DOHH2 (cell line): ENCODE results near the gene DZIP1.

Source experiments
- H3F3A ChIP-seq: fragments of 200-600 bp; sonication (generic), shearing (Covaris generic); 2 replicates; pipeline ENCODE4 v1.6.0; 2016; ENCODE audit warnings: antibody characterized with exemption, mild to moderate bottlenecking; ENCODE audit not compliant: control insufficient read depth, insufficient read depth
- H3K27ac ChIP-seq: fragments of 200-600 bp; sonication (generic); 2 replicates; pipeline ENCODE4 v1.5.1; 2014; ENCODE audit warnings: low read depth, mild to moderate bottlenecking, low read length, moderate library complexity
- H3K27me3 ChIP-seq: fragments of 200-600 bp; sonication (generic); 2 replicates; pipeline ENCODE4 v1.6.1; 2014; ENCODE audit warnings: mild to moderate bottlenecking, low read length, mixed read lengths; ENCODE audit not compliant: control insufficient read depth
- H3K36me3 ChIP-seq: fragments of 200-600 bp; sonication (generic); 2 replicates; pipeline ENCODE4 v1.6.1; 2014; ENCODE audit warnings: mild to moderate bottlenecking, low read length, moderate library complexity, mixed read lengths; ENCODE audit not compliant: control insufficient read depth
- H3K4me1 ChIP-seq: fragments of 200-600 bp; sonication (generic); 2 replicates; pipeline ENCODE4 v1.6.1; 2014; ENCODE audit warnings: mild to moderate bottlenecking, low read length, mixed read lengths; ENCODE audit not compliant: control insufficient read depth
- H3K4me2 ChIP-seq: fragments of 200-600 bp; sonication (generic); 2 replicates; pipeline ENCODE4 v1.6.0; 2014; ENCODE audit warnings: mild to moderate bottlenecking, low read length, moderate library complexity
- H3K4me3 ChIP-seq: fragments of 200-600 bp; sonication (generic); 2 replicates; pipeline ENCODE4 v1.5.1; 2014; ENCODE audit warnings: mild to moderate bottlenecking, low read length, mixed read lengths
- H3K79me2 ChIP-seq: fragments of 200-600 bp; sonication (generic); 2 replicates; pipeline ENCODE4 v1.6.1; 2014; ENCODE audit warnings: mild to moderate bottlenecking, low read length, mixed read lengths; ENCODE audit not compliant: control insufficient read depth
- H3K9me2 ChIP-seq: fragments of 200-600 bp; sonication (generic); replicated peaks from 2 replicates; pipeline ENCODE4 v1.6.1; 2014; ENCODE audit warnings: mild to moderate bottlenecking, low read length, mixed read lengths; ENCODE audit not compliant: control insufficient read depth
- H3K9me3 ChIP-seq: fragments of 200-600 bp; sonication (generic); 2 replicates; pipeline ENCODE4 v1.6.1; 2014; ENCODE audit warnings: antibody characterized with exemption, low read length, mixed read lengths; ENCODE audit not compliant: control insufficient read depth, insufficient read depth
- H4K20me1 ChIP-seq: fragments of 200-600 bp; sonication (generic); 2 replicates; pipeline ENCODE4 v1.6.0; 2014; ENCODE audit warnings: low read depth, mild to moderate bottlenecking, antibody characterized with exemption, low read length, moderate library complexity; ENCODE audit not compliant: control insufficient read depth, insufficient read depth
- CTCF ChIP-seq: fragments of 200-600 bp; sonication (generic); IDR thresholded peaks from one replicate; pipeline ENCODE4 v1.5.1; 2014; ENCODE audit warnings: antibody characterized with exemption, mild to moderate bottlenecking, low read depth, low read length; ENCODE audit not compliant: poor library complexity, severe bottlenecking
- EZH2phosphoT487 ChIP-seq: fragments of 200-600 bp; sonication (generic); IDR thresholded peaks from 2 replicates; pipeline ENCODE4 v1.6.1; 2017; ENCODE audit warnings: borderline replicate concordance, mild to moderate bottlenecking, antibody characterized with exemption, low read length, moderate library complexity, mixed read lengths

The DZIP1 gene

GRCh38 chr13:95588134-95588533 lies 56.4 kb downstream of the DZIP1 start:
- Histone ChIP-seq H3F3A (no peaks in the 10 kb centered on the region), H4K20me1 (no peaks in the 10 kb centered on the region), H3K4me2 (no peak overlapping the region), H3K27me3 (no peaks in the 10 kb centered on the region), H3K9me2 (no peaks in the 10 kb centered on the region), H3K36me3 (no peaks in the 10 kb centered on the region), H3K4me1 (no peaks in the 10 kb centered on the region), H3K79me2 (no peaks in the 10 kb centered on the region), H3K4me3 (no peak overlapping the region), H3K27ac (no peak overlapping the region), H3K9me3 (no peaks in the 10 kb centered on the region)
- no peak for TF ChIP-seq CTCF
- TF ChIP-seq EZH2phosphoT487 = no peak

- no peaks in the 10 kb centered on the region for H3F3A ChIP-seq
- TF ChIP-seq CTCF = no peak
- no peak for TF ChIP-seq EZH2phosphoT487
- H3K27me3 ChIP-seq = no peaks in the 10 kb centered on the region
- no peak overlapping the region for H3K4me2 ChIP-seq
- no peaks in the 10 kb centered on the region for H3K9me3 ChIP-seq
- no peak overlapping the region for H3K4me3 ChIP-seq
- H3K36me3 ChIP-seq = no peaks in the 10 kb centered on the region
- no peaks in the 10 kb centered on the region for H3K9me2 ChIP-seq
- H3K79me2 ChIP-seq = no peaks in the 10 kb centered on the region
- H4K20me1 ChIP-seq = no peaks in the 10 kb centered on the region
- H3K4me1 ChIP-seq = no peaks in the 10 kb centered on the region
- no peak overlapping the region for H3K27ac ChIP-seq
Measured at GRCh38 chr13:95585867-95586266, 58.6 kb downstream of the DZIP1 start.

GRCh38 chr13:95579303-95579702 lies 65.2 kb downstream of the DZIP1 start:
- Histone ChIP-seq H4K20me1 (no peaks in the 10 kb centered on the region), H3K4me3 (no peak overlapping the region), H3K27ac (no peak overlapping the region), H3K36me3 (no peaks in the 10 kb centered on the region), H3K9me3 (no peaks in the 10 kb centered on the region), H3K9me2 (no peaks in the 10 kb centered on the region), H3K4me1 (no peaks in the 10 kb centered on the region), H3K4me2 (no peak overlapping the region), H3K79me2 (no peaks in the 10 kb centered on the region), H3F3A (no peaks in the 10 kb centered on the region), H3K27me3 (no peaks in the 10 kb centered on the region)
- no peak for TF ChIP-seq EZH2phosphoT487
- no peak for TF ChIP-seq CTCF

- H3K4me2 ChIP-seq = no peak overlapping the region
- no peaks in the 10 kb centered on the region for H4K20me1 ChIP-seq
- no peaks in the 10 kb centered on the region for H3K9me3 ChIP-seq
- TF ChIP-seq EZH2phosphoT487 (no peak), CTCF (no peak)
- no peaks in the 10 kb centered on the region for H3K36me3 ChIP-seq
- no peaks in the 10 kb centered on the region for H3K4me1 ChIP-seq
- no peaks in the 10 kb centered on the region for H3K27me3 ChIP-seq
- no peaks in the 10 kb centered on the region for H3K9me2 ChIP-seq
- no peaks in the 10 kb centered on the region for H3F3A ChIP-seq
- no peaks in the 10 kb centered on the region for H3K79me2 ChIP-seq
- H3K4me3 ChIP-seq = no peak overlapping the region
- no peak overlapping the region for H3K27ac ChIP-seq
Measured at GRCh38 chr13:95573221-95573620, 71.3 kb downstream of the DZIP1 start.
